Mucosa of descending colon (tissue), 3 donors: ENCODE results near the gene RAB38. TPM values are rescaled to one million over a fixed set of nuclear protein-coding genes. Genes with fewer than 3 reads are reported as not detected.

ENCODE experiments used
- ATAC-seq: fragments of 200-7000 bp; cut with Tn5 transposase; one replicate; pipeline ENCODE4 v1.9.1; 2020; ENCODE audit warnings: mild to moderate bottlenecking, moderate library complexity
- DNase-seq, 3 donors: peaks; one replicate each; pipeline ENCODE4 v3.0.0-alpha.2; 2020
- H3K36me3 ChIP-seq: fragments of 200-600 bp; one replicate; pipeline ENCODE4 v1.8.0; 2021; ENCODE audit warnings: low read depth, mild to moderate bottlenecking
- H3K4me1 ChIP-seq: fragments of 200-600 bp; one replicate; pipeline ENCODE4 v1.8.0; 2021; ENCODE audit warnings: low read depth, mild to moderate bottlenecking
- H3K4me3 ChIP-seq: fragments of 200-600 bp; one replicate; pipeline ENCODE4 v1.8.0; 2021; ENCODE audit warnings: mild to moderate bottlenecking
- H3K9me3 ChIP-seq: fragments of 200-600 bp; one replicate; pipeline ENCODE4 v1.8.0; 2021; ENCODE audit warnings: mild to moderate bottlenecking
- intact Hi-C, 2 donors: fragments of 100-400 bp; cut with DNase I in 1 of 2; cut with micrococcal nuclease in 1 of 2; formaldehyde crosslinking; loops; one replicate each; pipeline versions ENCODE4 v1.11.0 to v1.11.1; 2022; cut with DNase I, micrococcal nuclease
- microRNA-seq: library from miRNA; unstranded; fragments of <30 nt; microRNA quantifications from one replicate; pipeline ENCODE4, GENCODE V29; 2019
- total RNA-seq, 3 donors: library from RNA; stranded (reverse); fragmentation: NEBNext Ultra II Directional in 2 of 3; extraction: Animal tissue kit (Norgen Biotek cat#: 25700) in 2 of 3; gene quantifications; one replicate each; pipeline versions ENCODE4 v1.2.1 to v1.2.4, GENCODE V29; 2021 to 2023
- TF ChIP-seq, protein P1 (sequence below): fragments of 200-600 bp; IDR thresholded peaks from one replicate; pipeline ENCODE4 v1.8.0; 2022; ENCODE audit warnings: antibody characterized with exemption, mild to moderate bottlenecking
- donor health status: DM: no; HTN: no; CAD: no; lungs with moderate emphysema.
- donor health status: DM: no; HTN: no; CAD: no.
- donor health status: DM: no; HTN: yes; CAD: no.

The RAB38 gene
- total RNA-seq, 3 donors from 2014 or later: 0.98 to 4.1 (median 1.1) TPM

DNA sequence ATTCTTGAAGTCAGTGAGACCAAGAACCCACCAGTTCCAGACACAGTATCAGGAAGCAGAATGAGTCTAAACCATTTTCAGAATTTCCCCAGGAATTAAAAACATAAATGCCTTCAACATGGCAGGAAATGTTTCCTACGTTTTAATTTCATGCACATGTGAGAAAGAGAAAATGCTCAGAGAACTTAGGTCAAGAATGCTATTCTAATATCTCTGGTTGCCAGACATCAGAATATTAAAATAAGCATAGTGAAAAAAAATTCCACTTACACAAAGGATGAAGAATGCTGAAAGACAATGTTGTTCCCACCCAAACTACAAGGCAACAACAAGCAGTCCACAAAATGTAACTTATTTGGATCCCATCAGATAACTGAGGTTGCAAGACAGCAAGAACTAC lies 104.8 kb downstream of the RAB38 start:
- Histone ChIP-seq H3K9me3 (no peaks in the 10 kb centered on the region), H3K4me1 (no peaks in the 10 kb centered on the region), H3K36me3 (no peaks in the 10 kb centered on the region), H3K4me3 (no peak overlapping the region)
- DNase-seq (no peak), ATAC-seq (no peak)
- TF ChIP-seq, protein P1, sequence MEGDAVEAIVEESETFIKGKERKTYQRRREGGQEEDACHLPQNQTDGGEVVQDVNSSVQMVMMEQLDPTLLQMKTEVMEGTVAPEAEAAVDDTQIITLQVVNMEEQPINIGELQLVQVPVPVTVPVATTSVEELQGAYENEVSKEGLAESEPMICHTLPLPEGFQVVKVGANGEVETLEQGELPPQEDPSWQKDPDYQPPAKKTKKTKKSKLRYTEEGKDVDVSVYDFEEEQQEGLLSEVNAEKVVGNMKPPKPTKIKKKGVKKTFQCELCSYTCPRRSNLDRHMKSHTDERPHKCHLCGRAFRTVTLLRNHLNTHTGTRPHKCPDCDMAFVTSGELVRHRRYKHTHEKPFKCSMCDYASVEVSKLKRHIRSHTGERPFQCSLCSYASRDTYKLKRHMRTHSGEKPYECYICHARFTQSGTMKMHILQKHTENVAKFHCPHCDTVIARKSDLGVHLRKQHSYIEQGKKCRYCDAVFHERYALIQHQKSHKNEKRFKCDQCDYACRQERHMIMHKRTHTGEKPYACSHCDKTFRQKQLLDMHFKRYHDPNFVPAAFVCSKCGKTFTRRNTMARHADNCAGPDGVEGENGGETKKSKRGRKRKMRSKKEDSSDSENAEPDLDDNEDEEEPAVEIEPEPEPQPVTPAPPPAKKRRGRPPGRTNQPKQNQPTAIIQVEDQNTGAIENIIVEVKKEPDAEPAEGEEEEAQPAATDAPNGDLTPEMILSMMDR: no peak
- intact Hi-C loops: no loop called here

DNA sequence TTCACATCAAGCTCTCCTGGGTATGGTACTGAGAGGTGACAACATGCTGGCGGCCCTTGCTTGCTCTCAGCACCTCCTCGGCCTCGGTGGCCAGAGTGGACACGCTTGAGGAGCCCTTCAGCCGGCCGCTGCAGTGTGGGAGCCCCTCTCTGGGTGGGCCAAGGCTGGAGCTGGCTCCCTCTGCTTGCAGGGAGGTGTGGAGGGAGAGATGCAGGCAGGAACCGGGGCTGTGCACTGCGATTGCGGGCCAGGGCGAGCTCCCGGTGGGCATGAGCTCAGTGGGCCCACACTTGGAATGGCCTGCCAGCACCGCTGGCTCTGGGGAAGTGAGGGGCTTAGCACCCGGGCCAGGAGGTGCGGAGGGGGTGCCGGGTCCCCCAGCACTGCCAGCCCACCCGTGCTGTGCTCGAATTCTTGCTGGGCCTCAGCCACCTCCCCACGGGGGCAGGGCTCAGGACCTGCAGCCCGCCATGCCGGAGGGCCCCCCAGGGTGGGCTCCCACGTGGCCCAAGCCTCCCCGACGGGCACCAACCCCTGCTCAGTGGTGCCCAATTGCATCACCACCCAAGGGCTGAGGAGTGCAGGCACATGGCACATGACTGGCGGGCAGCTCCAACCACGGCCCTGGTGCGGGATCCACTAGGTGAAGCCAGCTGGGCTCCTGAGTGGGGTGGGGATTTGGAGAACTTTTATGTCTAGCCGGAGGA lies 106.2 kb downstream of the RAB38 start:
- Histone ChIP-seq H3K4me3 (no peak overlapping the region), H3K9me3 (no peaks in the 10 kb centered on the region), H3K36me3 (no peaks in the 10 kb centered on the region), H3K4me1 (no peaks in the 10 kb centered on the region)
- ATAC-seq: no peak
- intact Hi-C loops: no loop called here
- peak in 1 of 3 donors; percentile 30 for DNase-seq
- TF ChIP-seq, protein P1: no peak

DNA sequence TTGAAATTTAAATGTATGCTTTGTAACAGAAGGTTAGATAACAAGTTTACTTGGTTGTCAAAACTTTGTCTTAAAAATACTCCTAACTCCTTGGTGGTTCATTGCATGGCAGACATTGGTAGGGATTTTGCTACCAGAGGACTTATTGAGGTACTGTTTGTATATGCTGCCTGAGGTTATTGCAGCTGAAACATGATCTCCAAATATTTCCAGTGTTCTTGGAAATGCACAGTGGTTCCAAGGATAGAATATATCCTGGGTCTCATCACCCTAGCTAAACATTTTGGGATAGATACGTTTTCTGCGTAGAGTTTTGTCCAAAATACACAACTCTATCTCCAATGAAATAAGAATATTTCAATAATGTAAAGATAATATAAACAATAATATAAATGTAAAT lies 109.2 kb downstream of the RAB38 start:
- Histone ChIP-seq H3K36me3 (no peaks in the 10 kb centered on the region), H3K9me3 (no peaks in the 10 kb centered on the region), H3K4me1 (no peaks in the 10 kb centered on the region), H3K4me3 (no peak overlapping the region)
- ATAC-seq: no peak
- TF ChIP-seq, protein P1: no peak
- DNase-seq: no peak
- intact Hi-C loops: no loop called here

DNA sequence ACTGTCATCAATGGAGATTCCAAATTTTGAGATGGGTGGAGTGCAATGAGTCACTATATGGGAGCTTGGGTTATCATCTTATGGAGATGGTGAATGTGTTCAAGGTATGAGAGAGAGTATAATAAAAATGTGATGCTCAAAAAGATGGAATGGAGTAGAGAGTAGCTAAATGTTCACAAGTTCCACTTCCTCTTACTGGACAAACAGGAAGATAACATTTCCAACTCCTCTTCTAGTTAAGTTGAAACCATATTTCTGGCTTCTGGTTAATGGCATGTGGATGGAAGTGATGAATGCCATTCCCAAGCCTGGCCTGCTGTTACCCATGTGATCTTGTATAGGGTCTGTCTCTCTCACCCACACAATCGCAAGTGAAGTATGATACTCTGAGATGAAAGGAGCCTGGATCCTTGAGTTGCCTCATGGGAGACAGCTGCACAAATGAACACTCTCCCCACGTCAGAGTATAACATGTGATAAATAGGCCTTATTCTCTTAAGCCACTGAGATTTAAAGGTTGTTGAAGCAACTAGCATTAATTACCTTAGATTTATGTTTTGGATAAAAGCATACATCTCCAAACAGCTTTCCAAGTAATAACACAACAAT lies 111.0 kb downstream of the RAB38 start:
- TF ChIP-seq, protein P1: no peak
- no peaks in the 10 kb centered on the region for H3K9me3 ChIP-seq
- no peaks in the 10 kb centered on the region for H3K36me3 ChIP-seq
- ATAC-seq (no peak), DNase-seq (no peak)
- intact Hi-C loops: no loop called here
- no peaks in the 10 kb centered on the region for H3K4me1 ChIP-seq
- no peak overlapping the region for H3K4me3 ChIP-seq

Small RNA genes lying within 50 kb of the gene (microRNA-seq; reads per million reads assigned to microRNA genes)
- gene MIR3166: not detected

Other genes starting within 250 kb of the RAB38 start
- 100 to 1,000 TPM in 1 of 3 donors, 10 to 100 TPM in 2; 74.7 to 131 (median 82.3) TPM for gene CTSC, start 162.3 kb upstream of the RAB38 start, total RNA-seq